ENCODE results near the gene GIGYF1. TPM values are rescaled to one million over a fixed set of nuclear protein-coding genes. Genes with fewer than 3 reads are reported as not detected.
A peak's percentile ranks its signal among the peaks of the same experiment; 100 is the strongest.
"Not testable (repeated sequence)": the region's sequence is repeated elsewhere in the genome, so short reads cannot be mapped to it uniquely, and the experiment has no call there.

Gene GIGYF1
- total RNA-seq, 1 experiment from 2014 or later = 47.4 TPM

DNA sequence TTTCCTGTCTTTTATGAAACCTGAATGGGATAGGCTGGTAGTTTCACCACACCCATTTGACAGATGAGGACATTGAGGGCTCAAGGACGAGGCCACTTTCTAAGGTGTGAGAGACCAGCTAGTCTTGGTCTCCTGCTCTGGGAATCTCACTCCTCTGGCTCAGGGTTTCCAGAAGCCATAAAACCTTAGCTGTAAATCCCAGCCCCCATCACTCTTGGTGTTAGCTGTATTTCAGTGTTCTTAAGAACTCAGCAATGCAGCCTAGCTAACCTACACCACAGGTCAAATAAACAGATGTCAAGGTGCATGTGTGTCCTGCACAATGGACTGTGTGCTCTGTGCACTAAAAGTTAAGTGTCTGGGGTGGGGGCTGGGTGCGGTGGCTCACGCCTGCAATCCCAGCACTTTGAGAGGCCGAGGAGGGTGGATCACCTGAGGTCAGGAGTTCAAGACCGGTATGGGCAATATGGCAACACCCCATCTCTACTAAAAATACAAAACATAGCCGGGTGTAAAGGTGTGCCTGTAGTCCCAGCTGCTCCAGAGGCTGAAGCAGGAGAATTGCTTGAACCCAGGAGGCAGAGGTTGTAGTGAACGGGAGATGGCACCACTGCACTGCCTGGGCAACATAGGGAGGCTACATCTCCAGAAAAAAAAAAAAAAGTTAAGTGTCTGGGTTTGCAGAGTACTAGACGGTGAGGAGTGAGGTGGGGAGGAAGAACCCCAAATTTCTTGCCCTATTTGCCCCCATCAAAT lies 25.7 kb upstream of the GIGYF1 start:
- peaks cover 38% of the 10 kb centered on the region for H3K27me3 ChIP-seq (replicated peaks; ENCODE audit: insufficient read depth, low read depth, low read length, poor library complexity)

DNA sequence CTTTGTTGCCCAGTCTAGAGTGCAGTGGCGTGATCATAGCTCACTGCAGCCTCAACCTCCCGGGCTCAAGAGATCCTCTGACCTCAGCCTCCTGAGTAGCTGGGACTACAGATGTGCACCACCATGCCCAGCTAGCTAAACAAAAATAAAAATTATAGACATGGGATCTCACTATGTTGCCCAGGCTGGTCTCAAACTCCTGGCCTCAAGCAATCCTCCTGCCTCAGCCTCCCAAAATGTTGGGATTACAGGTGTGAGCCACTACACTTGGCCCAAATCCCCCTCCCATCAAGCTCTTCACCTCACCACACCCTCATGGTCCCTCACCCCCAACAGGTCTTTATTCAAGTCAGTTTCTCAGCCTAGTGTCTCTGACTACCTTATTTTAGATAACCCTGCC lies 23.0 kb upstream of the GIGYF1 start:
- intact Hi-C loops (cut with micrococcal nuclease; ENCODE audit: unreplicated experiment); DNase-seq (ENCODE audit: low spot score); H3K4me1 ChIP-seq (ENCODE audit: insufficient read depth, low read length, poor library complexity, severe bottlenecking); BruUV-seq (replicated peaks); CTCF ChIA-PET; H3K9me3 ChIP-seq (ENCODE audit: low read depth, low read length, poor library complexity, severe bottlenecking); H3K36me3 ChIP-seq (ENCODE audit: insufficient read depth, low read length, poor library complexity, severe bottlenecking); H3K4me3 ChIP-seq (ENCODE audit: low read depth, low read length, poor library complexity, severe bottlenecking); H3K27ac ChIP-seq (ENCODE audit: low read depth, low read length, poor library complexity, severe bottlenecking): not testable (repeated sequence)
- H3K27me3 ChIP-seq (replicated peaks; ENCODE audit: insufficient read depth, low read depth, low read length, poor library complexity) = peaks cover 29% of the 10 kb centered on the region
- POLR2A ChIA-PET (ENCODE audit: low non-redundant PET) = interaction anchor here (0.6 kb wide), 1 partner anchor 8 kb away, joined by 3 read pairs; no protein-coding TSS in a partner anchor

More for the DNA sequence above, 25.7 kb upstream of the GIGYF1 start:
- no peak for DNase-seq (ENCODE audit: low spot score)
- H3K27ac ChIP-seq (ENCODE audit: low read depth, low read length, poor library complexity, severe bottlenecking) = no peak overlapping the region
- BruUV-seq (replicated peaks) = no TSS peak
- H3K4me3 ChIP-seq (ENCODE audit: low read depth, low read length, poor library complexity, severe bottlenecking) = no peak overlapping the region
- ChIA-PET POLR2A (ENCODE audit: low non-redundant PET) (no interaction called here), CTCF (interaction anchor here (0.7 kb wide), 4 partner anchors 7 to 170 kb away, joined by 3 to 5 read pairs (median 4); partner anchors contain the start of genes POP7 and UFSP1)
- H3K36me3 ChIP-seq (ENCODE audit: insufficient read depth, low read length, poor library complexity, severe bottlenecking) = no peaks in the 10 kb centered on the region
- no peak for TF ChIP-seq EZH2 (IDR thresholded peaks at IDR 0.05; ENCODE audit: borderline replicate concordance, low read depth, low read length, poor library complexity, severe bottlenecking)
- TF ChIP-seq, protein P1, sequence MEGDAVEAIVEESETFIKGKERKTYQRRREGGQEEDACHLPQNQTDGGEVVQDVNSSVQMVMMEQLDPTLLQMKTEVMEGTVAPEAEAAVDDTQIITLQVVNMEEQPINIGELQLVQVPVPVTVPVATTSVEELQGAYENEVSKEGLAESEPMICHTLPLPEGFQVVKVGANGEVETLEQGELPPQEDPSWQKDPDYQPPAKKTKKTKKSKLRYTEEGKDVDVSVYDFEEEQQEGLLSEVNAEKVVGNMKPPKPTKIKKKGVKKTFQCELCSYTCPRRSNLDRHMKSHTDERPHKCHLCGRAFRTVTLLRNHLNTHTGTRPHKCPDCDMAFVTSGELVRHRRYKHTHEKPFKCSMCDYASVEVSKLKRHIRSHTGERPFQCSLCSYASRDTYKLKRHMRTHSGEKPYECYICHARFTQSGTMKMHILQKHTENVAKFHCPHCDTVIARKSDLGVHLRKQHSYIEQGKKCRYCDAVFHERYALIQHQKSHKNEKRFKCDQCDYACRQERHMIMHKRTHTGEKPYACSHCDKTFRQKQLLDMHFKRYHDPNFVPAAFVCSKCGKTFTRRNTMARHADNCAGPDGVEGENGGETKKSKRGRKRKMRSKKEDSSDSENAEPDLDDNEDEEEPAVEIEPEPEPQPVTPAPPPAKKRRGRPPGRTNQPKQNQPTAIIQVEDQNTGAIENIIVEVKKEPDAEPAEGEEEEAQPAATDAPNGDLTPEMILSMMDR (conservative IDR thresholded peaks at IDR 0.05; ENCODE audit: low read depth, low read length) = peak; percentile 28; the same call in 1 of the 2 replicates
- H3K9me3 ChIP-seq (ENCODE audit: low read depth, low read length, poor library complexity, severe bottlenecking) = no peaks in the 10 kb centered on the region
- intact Hi-C loops (cut with micrococcal nuclease; ENCODE audit: unreplicated experiment) = no loop called here
- H3K4me1 ChIP-seq (ENCODE audit: insufficient read depth, low read length, poor library complexity, severe bottlenecking) = peaks cover 4% of the 10 kb centered on the region

DNA sequence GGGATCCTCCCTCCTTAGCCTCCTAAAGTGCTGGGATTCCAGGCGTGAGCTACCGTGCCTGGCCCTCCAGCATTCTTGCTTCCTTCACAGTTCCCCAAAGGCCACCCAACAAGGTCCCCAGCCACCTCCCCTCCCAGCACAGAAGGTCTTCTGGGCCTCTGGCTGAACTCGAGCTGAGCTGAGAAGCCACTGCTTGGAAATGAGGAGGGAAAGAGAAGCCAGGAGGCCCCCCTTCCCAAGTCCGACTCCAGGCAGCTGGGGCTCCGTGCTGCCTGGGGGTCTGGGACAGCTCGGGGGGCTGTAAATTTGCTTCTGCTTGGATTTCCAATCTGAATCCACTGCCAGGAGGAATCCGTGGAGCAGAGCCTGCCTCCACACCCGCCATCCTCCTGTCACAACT lies 20.7 kb upstream of the GIGYF1 start:
- BruUV-seq (replicated peaks) = no TSS peak
- TF ChIP-seq, protein P1 (conservative IDR thresholded peaks at IDR 0.05; ENCODE audit: low read depth, low read length) = no peak
- TF ChIP-seq EZH2 (IDR thresholded peaks at IDR 0.05; ENCODE audit: borderline replicate concordance, low read depth, low read length, poor library complexity, severe bottlenecking) = no peak
- Histone ChIP-seq H3K27me3 (replicated peaks; ENCODE audit: insufficient read depth, low read depth, low read length, poor library complexity) (peaks cover 5% of the 10 kb centered on the region), H3K4me3 (ENCODE audit: low read depth, low read length, poor library complexity, severe bottlenecking) (no peak overlapping the region), H3K4me1 (ENCODE audit: insufficient read depth, low read length, poor library complexity, severe bottlenecking) (no peaks in the 10 kb centered on the region), H3K27ac (ENCODE audit: low read depth, low read length, poor library complexity, severe bottlenecking) (no peak overlapping the region), H3K9me3 (ENCODE audit: low read depth, low read length, poor library complexity, severe bottlenecking) (no peaks in the 10 kb centered on the region), H3K36me3 (ENCODE audit: insufficient read depth, low read length, poor library complexity, severe bottlenecking) (no peaks in the 10 kb centered on the region)
- POLR2A ChIA-PET (ENCODE audit: low non-redundant PET) = no interaction called here
- DNase-seq (ENCODE audit: low spot score) = no peak
- CTCF ChIA-PET = no interaction called here
- intact Hi-C loops (cut with micrococcal nuclease; ENCODE audit: unreplicated experiment) = no loop called here

DNA sequence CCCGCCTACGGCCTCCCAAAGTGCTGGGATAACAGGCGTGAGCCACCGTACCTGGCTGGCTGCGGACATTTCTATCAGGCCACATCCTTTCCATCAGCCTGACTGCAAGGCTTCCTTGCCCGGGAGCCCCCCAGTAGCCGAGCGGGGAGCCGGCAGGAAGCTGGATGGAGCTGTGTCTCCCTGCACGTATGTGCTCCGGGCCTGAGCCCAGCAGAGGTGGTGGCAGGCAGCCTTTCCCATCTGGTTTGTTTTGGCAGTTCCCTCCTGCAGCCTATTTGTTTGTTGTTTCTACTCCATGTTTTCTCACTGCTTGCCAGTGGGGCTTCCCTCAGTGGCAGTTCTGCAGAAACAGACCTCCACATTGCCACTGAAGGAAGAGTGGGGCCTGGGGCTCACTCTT lies 17.3 kb upstream of the GIGYF1 start:
- no TSS peak for BruUV-seq (replicated peaks)
- ChIA-PET CTCF (no interaction called here), POLR2A (ENCODE audit: low non-redundant PET) (no interaction called here)
- TF ChIP-seq, protein P1 (conservative IDR thresholded peaks at IDR 0.05; ENCODE audit: low read depth, low read length) = no peak
- no peak for TF ChIP-seq EZH2 (IDR thresholded peaks at IDR 0.05; ENCODE audit: borderline replicate concordance, low read depth, low read length, poor library complexity, severe bottlenecking)
- H3K4me3 ChIP-seq (ENCODE audit: low read depth, low read length, poor library complexity, severe bottlenecking) = no peak overlapping the region
- intact Hi-C loops (cut with micrococcal nuclease; ENCODE audit: unreplicated experiment) = no loop called here
- H3K9me3 ChIP-seq (ENCODE audit: low read depth, low read length, poor library complexity, severe bottlenecking) = no peaks in the 10 kb centered on the region
- no peak overlapping the region for H3K27ac ChIP-seq (ENCODE audit: low read depth, low read length, poor library complexity, severe bottlenecking)
- no peak for DNase-seq (ENCODE audit: low spot score)
- peaks cover 6% of the 10 kb centered on the region for H3K4me1 ChIP-seq (ENCODE audit: insufficient read depth, low read length, poor library complexity, severe bottlenecking)
- no peaks in the 10 kb centered on the region for H3K27me3 ChIP-seq (replicated peaks; ENCODE audit: insufficient read depth, low read depth, low read length, poor library complexity)
- peaks cover 13% of the 10 kb centered on the region for H3K36me3 ChIP-seq (ENCODE audit: insufficient read depth, low read length, poor library complexity, severe bottlenecking)
